DND-41 (cell line): ENCODE data around the gene RPS15.

Source experiments
- CTCF ChIP-seq: IDR thresholded peaks from 2 replicates; pipeline ENCODE4 v1.5.1; 2012; ENCODE audit warnings: borderline replicate concordance, low read length, moderate library complexity, mild to moderate bottlenecking; ENCODE audit not compliant: poor library complexity, severe bottlenecking; ENCODE audit errors: extremely low read depth
- EZH2 ChIP-seq: IDR thresholded peaks from 3 replicates; pipeline ENCODE4 v1.6.1; 2012; ENCODE audit warnings: borderline replicate concordance, low read depth, mild to moderate bottlenecking, moderate library complexity, low read length, inconsistent platforms; ENCODE audit not compliant: severe bottlenecking

GRCh38 chr19:1418951-1419738, 19.1 kb upstream of the RPS15 start:
- TF ChIP-seq EZH2 (no peak), CTCF (no peak)
